GM12878 (cell line): ENCODE measurements around the gene CD38. TPM values are rescaled to one million over a fixed set of nuclear protein-coding genes. Genes with fewer than 3 reads are reported as not detected.

ENCODE experiments used
- ATAC-seq: fragments of 200-7000 bp; cut with Tn5 transposase; 3 replicates; pipeline ENCODE4 v1.9.1; 2020; ENCODE audit warnings: mild to moderate bottlenecking, moderate library complexity
- BruUV-seq: library from RNA; stranded (reverse); fragments of 400-500 nt; replicated peaks from 2 replicates; lab custom pipeline; 2021; lab: Mats Ljungman, UMichigan
- CTCF ChIA-PET: fragments of 300-600 bp; sonication (Branson Sonifier 250); formaldehyde crosslinking; extraction: SDS; loops from one replicate; lab custom pipeline; 2021; ENCODE audit warnings: inconsistent platforms; lab: Yijun Ruan, JAX
- POLR2A ChIA-PET: fragments of 350-600 bp; formaldehyde crosslinking; extraction: SDS; loops from one replicate; lab custom pipeline; 2021; ENCODE audit warnings: inconsistent platforms; lab: Charles Lee
- RAD21 ChIA-PET: fragments of 300-600 bp; sonication (Branson Sonifier 250); formaldehyde crosslinking; loops from one replicate; lab custom pipeline; 2023; ENCODE audit warnings: antibody characterized with exemption; ENCODE audit not compliant: unreplicated experiment; lab: Charles Lee
- SMC1A ChIA-PET: fragments of 300-600 bp; sonication (Branson Sonifier 250); formaldehyde crosslinking; loops from one replicate; lab custom pipeline; 2023; ENCODE audit not compliant: unreplicated experiment, uncharacterized antibody; lab: Charles Lee
- DNase-seq: peaks from one replicate; pipeline ENCODE4 v3.0.0-alpha.2; 2011; ENCODE audit warnings: low read depth, low spot score
- FAIRE-seq: peaks from 3 replicates; lab custom pipeline; 2011; peaks lifted over from hg19 to GRCh38; lab: Jason Lieb, UNC
- H2AFZ ChIP-seq: 2 replicates; pipeline ENCODE4 v1.6.0; 2011; ENCODE audit warnings: low read depth, low read length, control low read depth; ENCODE audit not compliant: control insufficient read depth
- H3K27ac ChIP-seq: 2 replicates; pipeline ENCODE4 v1.5.1; 2011; ENCODE audit warnings: control low read depth; ENCODE audit not compliant: control insufficient read depth, insufficient read depth
- H3K27me3 ChIP-seq, 2 experiments: replicated peaks in 1 of 2; 2 replicates each; pipeline versions ENCODE4 v1.6.0 to v1.6.1; 2011; ENCODE audit warnings: low read length in 1 of 2; ENCODE audit not compliant: control insufficient read depth in 2 of 2, insufficient read depth in 2 of 2
- H3K36me3 ChIP-seq, 2 experiments: 2 replicates each; pipeline ENCODE4 v1.5.1; 2011; ENCODE audit warnings: low read length in 1 of 2; ENCODE audit not compliant: control insufficient read depth in 2 of 2, insufficient read depth in 2 of 2
- H3K4me1 ChIP-seq: 2 replicates; pipeline ENCODE4 v1.6.1; 2011; ENCODE audit warnings: mild to moderate bottlenecking, low read length, moderate library complexity, mixed read lengths; ENCODE audit not compliant: control insufficient read depth, insufficient read depth
- H3K4me2 ChIP-seq: 2 replicates; pipeline ENCODE4 v1.6.0; 2011; ENCODE audit warnings: control low read depth; ENCODE audit not compliant: control insufficient read depth, insufficient read depth
- H3K4me3 ChIP-seq: fragments of 200-600 bp; sonication (generic); 2 replicates; pipeline ENCODE4 v1.5.1; 2016
- H3K79me2 ChIP-seq: 2 replicates; pipeline ENCODE4 v1.6.0; 2011; ENCODE audit warnings: low read length; ENCODE audit not compliant: control insufficient read depth, insufficient read depth
- H3K9ac ChIP-seq: 2 replicates; pipeline ENCODE4 v1.8.0; 2011; ENCODE audit warnings: low read length, control low read depth, mixed read lengths; ENCODE audit not compliant: control insufficient read depth, insufficient read depth
- H3K9me3 ChIP-seq: replicated peaks from 3 replicates; pipeline ENCODE4 v1.5.1; 2011; ENCODE audit warnings: mild to moderate bottlenecking, low read length; ENCODE audit not compliant: control insufficient read depth, insufficient read depth
- H4K20me1 ChIP-seq: 2 replicates; pipeline ENCODE4 v1.6.0; 2011; ENCODE audit not compliant: control insufficient read depth, insufficient read depth
- E2F8 ChIP-seq: fragments of 450-650 bp; IDR thresholded peaks from 2 replicates; pipeline ENCODE4 v1.6.1; 2018; ENCODE audit warnings: mild to moderate bottlenecking, low read depth, moderate library complexity; ENCODE audit not compliant: partially characterized antibody
- FOXK2 ChIP-seq: fragments of 450-650 bp; IDR thresholded peaks from 2 replicates; pipeline ENCODE4 v1.6.1; 2017; ENCODE audit warnings: mild to moderate bottlenecking, moderate library complexity
- HDAC2 ChIP-seq: fragments of 200-600 bp; sonication (generic); IDR thresholded peaks from 2 replicates; pipeline ENCODE4 v1.6.1; 2017
- MTA3 ChIP-seq: IDR thresholded peaks from 2 replicates; pipeline ENCODE4 v1.6.1; 2012; ENCODE audit warnings: low read length, inconsistent platforms, borderline replicate concordance
- RBBP5 ChIP-seq: fragments of 200-600 bp; sonication (generic); conservative IDR thresholded peaks from 2 replicates; pipeline ENCODE4 v1.6.1; 2016
- RELA ChIP-seq: fragments of 450-650 bp; IDR thresholded peaks from 2 replicates; pipeline ENCODE4 v1.8.0; 2014; ENCODE audit warnings: borderline replicate concordance; ENCODE audit not compliant: partially characterized antibody
- SMARCA5 ChIP-seq: fragments of 450-650 bp; IDR thresholded peaks from 2 replicates; pipeline ENCODE4 v1.6.1; 2017; ENCODE audit warnings: mild to moderate bottlenecking
- SUPT20H ChIP-seq: IDR thresholded peaks from 2 replicates; pipeline ENCODE4 v1.6.1; 2011; ENCODE audit warnings: low read depth, mild to moderate bottlenecking, low read length, moderate library complexity, borderline replicate concordance; ENCODE audit not compliant: control insufficient read depth
- TCF12 ChIP-seq: IDR thresholded peaks from 2 replicates; pipeline ENCODE4 v1.6.1; 2011; ENCODE audit warnings: low read depth, mild to moderate bottlenecking, low read length
- TCF7 ChIP-seq: IDR thresholded peaks from 2 replicates; pipeline ENCODE4 v1.6.1; 2014; ENCODE audit warnings: antibody characterized with exemption, borderline replicate concordance
- ZBTB11 ChIP-seq: fragments of 450-650 bp; formaldehyde crosslinking; IDR thresholded peaks from 2 replicates; pipeline ENCODE4 v1.5.0; 2022; ENCODE audit warnings: mild to moderate bottlenecking, missing genetic modification characterization
- ZBTB40 ChIP-seq: fragments of 450-650 bp; IDR thresholded peaks from 2 replicates; pipeline ENCODE4 v1.6.1; 2016; ENCODE audit warnings: mild to moderate bottlenecking, moderate library complexity, borderline replicate concordance
- WGBS: methylation state at CpG from one replicate; pipeline ENCODE4 v1.1.6; 2016; ENCODE audit warnings: low lambda C conversion rate; ENCODE audit not compliant: insufficient replicate concordance, insufficient coverage; ENCODE audit errors: missing lambda C conversion rate; 5-methylcytosine and 5-hydroxymethylcytosine counted together
- in situ Hi-C: fragments of 300-500 bp; cut with MboI; formaldehyde crosslinking; loops from 9 replicates; pipeline ENCODE4 v1.14.3; 2018; ENCODE audit warnings: mixed read lengths
- intact Hi-C: fragments of 100-400 bp; cut with micrococcal nuclease; formaldehyde crosslinking; loops from one replicate; pipeline ENCODE4 v1.14.2; 2022; ENCODE audit not compliant: unreplicated experiment
- polyA plus RNA-seq, 11 experiments: library from polyadenylated mRNA; depleted of rRNA in 4 of 11; unstranded in 6 of 11; stranded (reverse) in 5 of 11; fragments of >200 nt; fragmentation: Nextera tagmentation in 4 of 11; fragmentation: Illumina TruSeq in 1 of 11; extraction: Ambion mirVana in 4 of 11; extraction: Trizol in 1 of 11; gene quantifications; 1 replicate in 1 of 11; 2 replicates in 10 of 11; pipeline versions ENCODE4 v1.2.1 to v1.2.3, GENCODE V29; 2011 to 2016; ENCODE audit warnings: inconsistent platforms in 2 of 11, missing spikeins in 2 of 11, low read depth in 1 of 11
- total RNA-seq, 4 experiments: library from RNA; depleted of rRNA in 3 of 4; stranded (reverse); fragments of >200 nt in 3 of 4; fragmentation: Illumina TruSeq in 1 of 4; extraction: Trizol in 1 of 4; gene quantifications; 2 replicates each; pipeline versions ENCODE4 v1.2.1 to v1.2.3, GENCODE V29; 2013 to 2021

CD38 gene
- total and polyA plus RNA-seq, 10 of the 15 experiments (the other 5 are each of a cell fraction or from before 2014, with no cell fraction given) = 3.5 to 39.8 (median 12.7) TPM

- no peak for TF ChIP-seq MTA3
These were observed 97.7 kb downstream of the CD38 start (continued) for GRCh38 chr4:15875663-15876460.

GRCh38 chr4:15878011-15878410, 99.9 kb downstream of the CD38 start:
- Histone ChIP-seq H3K9me3 (peaks cover 2% of the 10 kb centered on the region; the same call in 2 of the 3 replicates), H3K79me2 (no peaks in the 10 kb centered on the region), H3K4me2 (no peak overlapping the region), H3K36me3 (no peaks in the 10 kb centered on the region), H3K27me3 (no peaks in the 10 kb centered on the region), H2AFZ (no peak overlapping the region), H3K9ac (no peak overlapping the region), H3K4me3 (no peak overlapping the region), H3K4me1 (no peaks in the 10 kb centered on the region), H4K20me1 (no peaks in the 10 kb centered on the region), H3K27ac (no peak overlapping the region)
- WGBS = 47% methylated on average over 3 of the region's 3 CpGs
- ChIA-PET SMC1A (interaction anchor here (1.4 to 8.9 kb wide), 4 partner anchors 11 to 80 kb away, joined by 3 to 179 read pairs (median 4); no protein-coding TSS in a partner anchor), POLR2A (no interaction called here), CTCF (interaction anchor here (1.2 to 8.9 kb wide), 2 partner anchors 72 to 78 kb away, joined by 5 to 188 read pairs; no protein-coding TSS in a partner anchor), RAD21 (no interaction called here)
- ATAC-seq (no peak), FAIRE-seq (no peak), DNase-seq (no peak)
- BruUV-seq = no TSS peak
- in situ Hi-C loops = no loop called here
- intact Hi-C loops = no loop called here
- TF ChIP-seq TCF7 = no peak
- TF ChIP-seq SUPT20H = no peak
- no peak for TF ChIP-seq SMARCA5
- no peak for TF ChIP-seq ZBTB40
- no peak for TF ChIP-seq FOXK2
- no peak for TF ChIP-seq TCF12
- TF ChIP-seq ZBTB11 (CRISPR knock-in tag) = no peak
- TF ChIP-seq E2F8 = no peak
- no peak for TF ChIP-seq HDAC2
- TF ChIP-seq RELA = no peak
- TF ChIP-seq RBBP5 = no peak
